NCI-H2081 (cell line): ENCODE results near the gene OTOR.
A peak's percentile ranks its signal among the peaks of the same experiment; 100 is the strongest.

Experiments
- DNase-seq, 2 experiments: peaks; one replicate each; lab custom pipeline; 2025; lab: John Stamatoyannopoulos, UW

OTOR gene

DNA sequence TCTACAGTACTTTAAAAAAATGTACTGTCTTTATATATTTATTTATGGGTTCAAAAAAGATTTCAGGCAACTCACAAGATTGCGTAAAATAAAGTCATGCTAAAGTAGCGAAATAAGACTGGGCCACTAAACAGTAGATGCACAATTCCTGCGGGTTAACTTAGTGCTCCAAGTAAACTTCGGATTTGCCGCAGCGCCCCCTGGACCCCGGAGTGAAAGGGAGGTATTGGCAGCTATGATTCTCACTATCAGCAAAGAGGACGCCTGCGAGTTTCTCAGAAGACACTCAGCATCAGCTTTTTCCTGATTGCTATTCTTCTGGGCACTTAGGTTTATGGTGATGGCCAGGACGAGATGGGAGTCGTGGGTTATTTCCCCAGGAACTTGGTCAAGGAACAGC is 1.4 kb downstream of the OTOR start:
- DNase-seq, result no peak

DNA sequence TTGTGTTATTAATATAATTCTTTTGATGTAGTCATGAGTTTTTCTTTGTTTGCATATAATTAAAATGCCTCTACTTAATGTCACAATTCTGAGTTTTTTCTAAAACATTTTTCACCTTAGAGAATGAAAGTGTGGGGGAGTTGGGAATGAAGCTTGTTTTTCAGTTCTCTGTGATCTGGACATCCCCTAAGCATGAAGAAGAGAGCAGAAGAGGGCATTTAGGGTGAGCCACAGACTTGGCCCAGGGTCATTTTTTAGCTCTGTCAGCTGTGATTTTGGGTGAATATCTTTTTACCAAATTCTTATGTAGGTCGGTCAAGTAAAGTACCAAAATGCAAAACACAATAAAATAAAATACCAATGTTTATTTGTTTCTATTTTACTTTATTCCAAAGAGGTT is 3.9 kb downstream of the OTOR start:
- no peak for DNase-seq

DNA sequence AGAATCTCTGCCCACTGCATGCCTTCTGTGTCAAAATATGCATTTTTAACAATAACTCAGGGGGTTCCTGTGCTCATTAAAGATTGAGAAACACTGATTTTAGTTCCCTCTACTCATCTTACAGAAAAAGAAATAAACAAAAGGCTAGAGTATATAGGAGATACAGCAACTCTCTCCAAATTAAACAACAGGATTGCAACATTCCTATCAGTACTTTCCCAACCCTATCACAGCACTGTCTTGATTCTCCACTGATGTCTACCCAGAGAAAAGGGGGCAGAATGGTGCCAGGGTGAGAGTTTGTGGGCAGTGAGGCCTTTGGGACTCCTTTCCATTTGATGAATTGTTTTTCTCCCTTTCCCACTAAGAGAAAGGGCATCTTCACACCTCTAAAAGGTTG is 4.7 kb downstream of the OTOR start:
- no peak for DNase-seq

DNA sequence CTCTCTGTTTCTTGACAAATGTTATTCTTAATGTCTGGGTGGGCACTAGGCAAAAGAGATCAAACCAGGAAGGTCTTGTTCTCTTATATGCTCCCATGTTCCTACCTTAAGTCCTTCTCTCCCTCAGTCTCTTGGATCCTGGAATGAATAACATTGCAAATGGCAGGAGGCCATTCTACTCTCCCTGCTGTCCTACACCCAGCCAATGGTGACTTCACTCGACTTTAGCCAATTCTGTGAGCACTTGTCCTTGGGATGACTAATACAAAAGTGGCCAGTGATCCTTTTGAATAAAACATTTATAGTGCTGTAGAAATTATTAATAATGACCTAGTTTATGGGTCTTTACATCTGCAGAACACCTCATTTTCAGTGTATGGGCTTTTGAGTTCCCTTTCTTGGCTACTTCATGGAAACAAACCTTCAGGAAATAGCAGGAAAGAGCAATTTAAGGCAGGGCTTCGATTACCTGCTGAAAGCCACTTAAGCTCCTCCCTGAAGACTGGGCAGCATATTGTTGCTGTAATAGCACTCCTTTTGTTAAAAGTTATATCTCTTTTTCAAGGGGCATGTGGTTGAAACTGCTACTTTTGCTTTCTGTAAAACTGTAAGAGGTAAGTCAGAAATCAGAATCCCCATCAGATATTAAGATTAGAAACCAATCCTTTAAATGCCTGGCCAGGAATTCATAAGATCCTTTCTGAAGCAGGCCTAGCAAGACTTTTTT is 10.5 kb downstream of the OTOR start:
- DNase-seq, result no peak

DNA sequence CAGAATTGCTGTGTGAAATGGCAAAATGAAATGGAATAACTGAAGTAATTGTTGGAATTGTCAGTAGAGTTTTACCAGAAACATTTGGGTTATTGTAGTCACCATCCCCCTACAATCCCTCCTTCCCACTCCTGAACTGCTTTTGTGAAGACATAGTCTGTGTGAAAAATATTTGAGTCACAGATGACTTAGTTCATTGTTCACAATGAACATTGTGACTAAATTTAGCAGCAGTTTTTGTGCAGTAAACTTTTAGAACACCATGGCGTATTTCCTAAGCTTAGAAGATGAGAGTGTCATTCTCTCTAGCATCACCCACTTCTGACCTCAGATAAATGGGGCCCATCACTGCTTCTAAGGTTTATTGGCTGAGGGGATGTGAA is 11.0 kb downstream of the OTOR start:
- DNase-seq, result no peak

DNA sequence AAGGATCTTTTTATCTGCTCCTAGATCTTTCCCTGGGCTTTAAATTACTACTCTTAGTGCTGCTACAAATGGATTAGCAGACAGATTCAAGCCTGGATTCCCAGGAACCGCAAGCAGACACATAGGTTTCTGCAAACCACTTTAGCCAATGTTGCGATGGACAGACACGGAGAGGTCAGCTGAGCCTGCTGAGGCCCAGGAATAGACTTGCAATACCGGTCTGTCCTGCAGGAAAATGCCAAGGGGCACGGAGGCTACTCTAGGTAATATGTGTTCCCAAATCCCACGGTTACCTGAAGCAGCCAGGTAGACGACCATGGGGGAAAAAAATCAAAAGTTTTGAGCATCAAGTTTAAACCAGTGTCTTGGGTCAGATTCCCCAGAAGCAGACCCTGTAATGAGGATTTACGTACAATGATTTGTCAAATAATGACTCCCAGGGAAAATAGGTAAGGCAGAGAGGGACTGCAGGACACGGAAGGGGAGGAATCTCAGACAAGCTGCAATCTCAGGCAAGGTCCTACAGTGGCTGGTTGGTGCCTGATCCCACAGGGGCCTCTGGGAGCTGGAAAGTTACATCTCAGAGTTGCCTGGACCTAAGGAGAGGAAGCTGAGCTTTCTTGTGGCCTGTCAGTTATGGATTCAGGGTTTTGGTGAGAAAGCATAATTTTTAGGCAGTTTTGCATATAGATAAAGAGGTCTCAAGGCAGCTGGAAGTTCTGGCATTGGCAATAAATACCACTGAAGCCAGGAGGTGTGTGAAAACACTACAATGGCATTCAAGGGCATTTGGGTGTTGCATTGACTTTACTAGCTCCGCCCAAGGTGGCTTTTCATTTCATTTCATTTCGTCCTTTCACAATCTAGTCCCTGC is 12.5 kb downstream of the OTOR start:
- no peak for DNase-seq

DNA sequence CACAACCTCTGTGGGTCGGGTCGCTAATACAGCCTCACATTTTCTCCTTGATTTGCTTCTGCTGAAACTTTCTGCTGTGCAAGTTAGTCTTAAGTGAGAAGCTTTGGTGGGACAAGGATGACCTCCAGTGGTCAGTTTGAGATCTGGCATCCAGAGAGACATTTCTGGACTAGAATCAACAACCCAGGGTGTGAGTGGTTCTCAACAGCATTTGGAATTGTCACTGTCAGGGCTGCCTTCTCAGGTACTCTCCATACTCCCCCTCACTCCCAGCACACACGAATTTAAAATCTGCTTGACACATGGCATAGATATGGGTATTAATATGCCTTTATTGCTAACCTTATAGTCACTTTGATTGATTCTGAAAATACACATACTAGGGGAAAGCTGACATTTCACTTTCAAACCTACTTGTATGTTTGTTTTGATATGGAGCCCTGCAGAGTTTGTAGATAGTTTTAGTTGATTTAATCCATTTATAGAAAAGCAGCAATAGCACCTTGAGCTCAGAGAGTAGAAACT is 13.2 kb downstream of the OTOR start:
- DNase-seq, result peak; percentile 59 to 67

DNA sequence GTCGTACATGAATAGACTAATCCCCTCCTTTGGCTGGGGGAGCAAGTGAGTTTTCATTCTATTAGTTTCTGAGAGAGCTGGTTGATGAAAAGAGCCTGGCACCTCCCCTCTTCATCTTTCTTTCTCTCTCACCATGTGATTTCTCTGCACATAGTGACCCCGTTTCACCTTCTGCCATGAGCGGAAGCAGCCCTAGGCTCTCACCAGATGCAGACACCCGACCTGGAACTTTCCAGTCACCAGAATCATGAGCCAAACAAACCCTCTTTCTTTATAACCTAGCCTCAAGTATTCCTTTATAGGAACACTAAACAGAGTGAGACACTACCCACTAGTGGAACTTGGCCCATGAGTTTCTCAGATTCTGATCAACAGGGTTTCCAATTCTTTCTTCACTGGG is 16.4 kb downstream of the OTOR start:
- DNase-seq, result no peak

DNA sequence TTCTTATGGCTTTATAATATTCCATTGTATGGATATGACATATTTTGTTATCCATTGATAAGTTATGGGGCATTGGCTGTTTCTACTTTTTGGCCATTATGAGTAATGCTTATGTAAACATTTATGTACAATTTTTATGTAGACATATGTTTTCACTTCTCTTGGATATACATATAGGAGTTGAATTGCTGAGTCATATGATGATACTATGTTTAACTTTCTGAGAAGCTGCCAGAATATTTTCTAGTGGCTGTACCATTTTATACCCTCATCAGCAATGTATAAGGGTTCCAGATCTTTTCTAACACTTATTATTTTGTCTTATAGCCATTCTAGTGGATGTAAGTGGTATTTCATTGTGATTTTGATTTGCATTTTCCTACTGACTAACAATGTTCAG is 23.1 kb downstream of the OTOR start:
- no peak for DNase-seq

DNA sequence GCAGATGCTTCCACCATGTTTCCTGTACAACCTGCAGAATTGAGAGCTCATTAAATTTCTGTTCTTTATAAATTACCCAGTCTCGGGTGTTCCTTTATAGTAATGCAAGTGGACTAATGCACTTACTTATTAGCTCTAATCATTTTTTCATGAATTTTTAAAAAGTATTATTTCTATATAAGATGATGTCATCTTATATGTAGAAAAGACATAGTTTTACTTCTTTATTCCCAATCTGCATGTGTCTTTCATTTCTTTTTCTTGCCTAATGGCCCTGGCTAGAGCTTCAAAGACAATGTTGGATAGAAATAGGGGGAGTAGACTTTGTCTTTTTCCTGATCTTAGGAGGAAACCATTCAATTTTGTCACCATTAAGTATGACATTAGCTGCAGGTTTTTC is 27.8 kb downstream of the OTOR start:
- no peak for DNase-seq

DNA sequence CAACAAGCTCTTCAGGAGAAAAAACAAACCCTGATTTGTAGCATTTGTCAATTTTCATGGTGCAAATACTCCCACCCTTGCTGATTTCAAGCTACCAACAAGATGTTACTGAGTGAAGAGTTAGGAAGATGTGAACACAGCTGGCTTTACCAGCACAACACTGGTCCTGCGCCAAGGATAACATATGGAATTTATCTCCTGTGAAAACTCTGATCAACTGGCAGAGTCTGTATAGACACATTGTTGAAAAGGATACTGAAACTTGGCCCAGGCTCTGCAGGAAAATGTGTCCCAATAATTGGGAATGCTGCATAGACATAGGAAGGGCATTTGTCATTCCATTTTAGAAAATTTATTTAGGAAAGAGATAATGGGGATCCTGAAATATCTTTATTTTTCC is 29.0 kb downstream of the OTOR start:
- no peak for DNase-seq

DNA sequence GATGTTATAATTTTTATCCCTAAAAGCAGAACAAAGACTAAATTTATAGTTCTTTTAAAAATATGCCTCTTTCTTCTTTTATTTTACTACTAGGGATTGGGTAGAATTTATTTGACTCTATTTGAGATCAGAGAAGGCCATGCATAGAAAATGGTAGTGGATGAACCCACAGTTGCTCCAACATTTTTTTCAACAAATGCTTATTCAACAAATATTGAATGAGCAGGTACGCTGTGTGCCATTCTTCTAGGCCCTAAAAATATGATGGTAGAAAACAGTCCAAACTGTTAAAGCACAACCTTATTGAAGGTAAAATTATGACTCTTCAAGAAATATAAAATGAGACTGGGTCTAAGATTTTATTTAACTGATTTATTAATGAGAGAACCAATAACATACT is 30.0 kb downstream of the OTOR start:
- no peak for DNase-seq

DNA sequence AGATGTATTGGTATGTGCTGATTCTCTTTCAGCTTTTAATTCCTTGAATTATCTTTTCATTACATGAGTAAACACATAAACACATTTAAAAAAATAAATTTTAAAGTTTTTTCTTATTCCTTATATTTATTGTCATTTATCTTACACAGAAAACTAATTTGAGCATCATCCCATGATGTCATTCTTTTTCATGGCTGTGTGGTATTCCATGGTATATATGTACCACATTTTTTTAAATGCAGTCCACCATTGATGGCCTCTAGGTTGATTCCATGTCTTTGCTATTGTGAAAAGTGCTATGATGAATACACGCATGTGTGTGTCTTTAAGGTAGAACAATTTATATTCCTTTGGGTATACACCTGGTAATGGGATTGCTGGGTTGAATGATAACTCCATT is 33.3 kb downstream of the OTOR start:
- DNase-seq, result no peak

DNA sequence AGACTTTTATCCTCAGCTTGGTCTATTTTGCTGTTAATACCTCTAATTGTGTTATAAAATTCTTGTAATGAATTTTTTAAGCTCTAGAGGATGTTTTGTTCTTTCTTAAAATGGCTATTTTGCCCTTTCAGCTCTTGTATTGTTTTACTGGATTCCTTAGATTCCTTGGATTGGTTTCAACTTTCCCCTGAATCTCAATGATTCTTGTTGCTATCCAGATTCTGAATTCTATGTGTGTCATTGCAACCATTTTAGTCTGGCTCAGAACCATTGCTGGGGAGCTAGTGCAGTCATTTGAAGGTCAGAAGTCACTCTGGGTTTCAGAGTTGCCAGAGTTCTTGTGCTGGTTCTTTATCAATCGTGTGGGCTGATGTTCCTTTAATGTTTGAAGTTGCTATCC is 37.1 kb downstream of the OTOR start:
- DNase-seq, result no peak
